HG03565 (cell line): ENCODE measurements around the gene USP32.
"Not testable (repeated sequence)": the region's sequence is repeated elsewhere in the genome, so short reads cannot be mapped to it uniquely, and the experiment has no call there.

ENCODE experiments used
- ATAC-seq: cut with Tn5 transposase; IDR thresholded peaks from one replicate; pipeline ENCODE4 v1.9.1; 2021; ENCODE audit warnings: mild to moderate bottlenecking, moderate library complexity; ENCODE audit not compliant: unreplicated experiment

The USP32 gene

GRCh38 chr17:60403962-60404361 lies 12.0 kb upstream of the USP32 start:
- no peak for ATAC-seq

GRCh38 chr17:60403523-60403810 lies 11.5 kb upstream of the USP32 start:
- no peak for ATAC-seq

- ATAC-seq, result no peak
These were observed 9.9 kb upstream of the USP32 start for GRCh38 chr17:60401819-60402218.

GRCh38 chr17:60398227-60398959 lies 6.5 kb upstream of the USP32 start:
- ATAC-seq, result peak; percentile 62

GRCh38 chr17:60396412-60396811 lies 4.5 kb upstream of the USP32 start:
- ATAC-seq, result no peak

GRCh38 chr17:60395508-60396065 lies 3.7 kb upstream of the USP32 start:
- ATAC-seq, result no peak

- no peak for ATAC-seq
These were observed 2.1 kb upstream of the USP32 start for GRCh38 chr17:60393840-60394723.

- ATAC-seq, result no peak
These were observed 1.1 kb upstream of the USP32 start for GRCh38 chr17:60392845-60393702.

- no peak for ATAC-seq
These were observed 377 bp downstream of the USP32 start for GRCh38 chr17:60391471-60392041.

- no peak for ATAC-seq
These were observed 935 bp downstream of the USP32 start for GRCh38 chr17:60390925-60391470.

- ATAC-seq, result no peak
These were observed 1.7 kb downstream of the USP32 start for GRCh38 chr17:60390186-60390585.

GRCh38 chr17:60388742-60389141 lies 3.2 kb downstream of the USP32 start:
- no peak for ATAC-seq

GRCh38 chr17:60387666-60388065 lies 4.3 kb downstream of the USP32 start:
- ATAC-seq, result no peak

GRCh38 chr17:60386147-60387058 lies 5.5 kb downstream of the USP32 start:
- no peak for ATAC-seq

- ATAC-seq, result not testable (repeated sequence)
These were observed 7.0 kb downstream of the USP32 start for GRCh38 chr17:60384921-60385320.

GRCh38 chr17:60383379-60383778 lies 8.6 kb downstream of the USP32 start:
- no peak for ATAC-seq

- ATAC-seq, result no peak
These were observed 10.0 kb downstream of the USP32 start for GRCh38 chr17:60381958-60382357.

GRCh38 chr17:60379461-60379860 lies 12.5 kb downstream of the USP32 start:
- not testable (repeated sequence) for ATAC-seq

GRCh38 chr17:60378187-60378586 lies 13.7 kb downstream of the USP32 start:
- ATAC-seq, result not testable (repeated sequence)
